ENCODE results near the gene DEF6. TPM values are rescaled to one million over a fixed set of nuclear protein-coding genes. Genes with fewer than 3 reads are reported as not detected.

DEF6 gene
- total and polyA plus RNA-seq, 2 of the 13 experiments (the other 11 are each of a cell fraction or from before 2014, with no cell fraction given), result 5.2 to 10.0 TPM

GRCh38 chr6:35370124-35370741, 72.6 kb downstream of the DEF6 start (continued):
- TF ChIP-seq HNRNPL (IDR thresholded peaks at IDR 0.05; ENCODE audit: low read depth, low read length) (0 out of 2 replicates have a peak, but pooled peaks have one; percentile 43), MXI1 (IDR thresholded peaks at IDR 0.05; ENCODE audit: borderline replicate concordance, low read depth, low read length) (peak; percentile 82; the same call in 2 of the 3 replicates), ZNF550 (CRISPR knock-in tag; IDR thresholded peaks at IDR 0.05; ENCODE audit: borderline replicate concordance) (0 out of 2 replicates have a peak, but pooled peaks have one; percentile 38), ZNF782 (CRISPR knock-in tag; IDR thresholded peaks at IDR 0.05; ENCODE audit: borderline replicate concordance) (0 out of 2 replicates have a peak, but pooled peaks have one; percentile 36), KLF16 (CRISPR knock-in tag; IDR thresholded peaks at IDR 0.05) (0 out of 4 replicates have a peak, but pooled peaks of 1 of the 2 experiments have one; percentile 17), JUN (CRISPR knock-in tag; IDR thresholded peaks at IDR 0.05) (0 out of 2 replicates have a peak, but pooled peaks have one; percentile 29), TCF7 (IDR thresholded peaks at IDR 0.05; ENCODE audit: low read depth) (peak; percentile 61; the same call in 1 of the 2 replicates), ATM (IDR thresholded peaks at IDR 0.05; ENCODE audit: borderline replicate concordance) (no peak), HNF1A (IDR thresholded peaks at IDR 0.05; ENCODE audit: low read depth) (no peak; the same call in 1 of the 2 replicates), HNF1A (CRISPR knock-in tag; IDR thresholded peaks at IDR 0.05; ENCODE audit: borderline replicate concordance) (0 out of 2 replicates have a peak, but pooled peaks have one; percentile 38), SOX5 (CRISPR knock-in tag; IDR thresholded peaks at IDR 0.05; ENCODE audit: borderline replicate concordance) (peak; percentile 25; the same call in 1 of the 2 replicates), SAP130 (CRISPR knock-in tag; IDR thresholded peaks at IDR 0.05; ENCODE audit: low read depth) (0 out of 2 replicates have a peak, but pooled peaks have one; percentile 26), ZNF230 (CRISPR knock-in tag; IDR thresholded peaks at IDR 0.05) (no peak), BCL6 (CRISPR knock-in tag; IDR thresholded peaks at IDR 0.05) (peak; percentile 50)
- TF ChIP-seq, protein P1, sequence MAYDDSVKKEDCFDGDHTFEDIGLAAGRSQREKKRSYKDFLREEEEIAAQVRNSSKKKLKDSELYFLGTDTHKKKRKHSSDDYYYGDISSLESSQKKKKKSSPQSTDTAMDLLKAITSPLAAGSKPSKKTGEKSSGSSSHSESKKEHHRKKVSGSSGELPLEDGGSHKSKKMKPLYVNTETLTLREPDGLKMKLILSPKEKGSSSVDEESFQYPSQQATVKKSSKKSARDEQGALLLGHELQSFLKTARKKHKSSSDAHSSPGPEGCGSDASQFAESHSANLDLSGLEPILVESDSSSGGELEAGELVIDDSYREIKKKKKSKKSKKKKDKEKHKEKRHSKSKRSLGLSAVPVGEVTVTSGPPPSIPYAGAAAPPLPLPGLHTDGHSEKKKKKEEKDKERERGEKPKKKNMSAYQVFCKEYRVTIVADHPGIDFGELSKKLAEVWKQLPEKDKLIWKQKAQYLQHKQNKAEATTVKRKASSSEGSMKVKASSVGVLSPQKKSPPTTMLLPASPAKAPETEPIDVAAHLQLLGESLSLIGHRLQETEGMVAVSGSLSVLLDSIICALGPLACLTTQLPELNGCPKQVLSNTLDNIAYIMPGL (CRISPR knock-in tag; IDR thresholded peaks at IDR 0.05; ENCODE audit: borderline replicate concordance in 1 of 2, low read depth in 1 of 2), result 0 out of 4 replicates have a peak, but pooled peaks of 1 of the 2 experiments have one; percentile 10
- TF ChIP-seq, protein P2, sequence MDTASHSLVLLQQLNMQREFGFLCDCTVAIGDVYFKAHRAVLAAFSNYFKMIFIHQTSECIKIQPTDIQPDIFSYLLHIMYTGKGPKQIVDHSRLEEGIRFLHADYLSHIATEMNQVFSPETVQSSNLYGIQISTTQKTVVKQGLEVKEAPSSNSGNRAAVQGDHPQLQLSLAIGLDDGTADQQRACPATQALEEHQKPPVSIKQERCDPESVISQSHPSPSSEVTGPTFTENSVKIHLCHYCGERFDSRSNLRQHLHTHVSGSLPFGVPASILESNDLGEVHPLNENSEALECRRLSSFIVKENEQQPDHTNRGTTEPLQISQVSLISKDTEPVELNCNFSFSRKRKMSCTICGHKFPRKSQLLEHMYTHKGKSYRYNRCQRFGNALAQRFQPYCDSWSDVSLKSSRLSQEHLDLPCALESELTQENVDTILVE (CRISPR knock-in tag; IDR thresholded peaks at IDR 0.05), result 0 out of 2 replicates have a peak, but pooled peaks have one; percentile 35
- TF ChIP-seq, protein P3, sequence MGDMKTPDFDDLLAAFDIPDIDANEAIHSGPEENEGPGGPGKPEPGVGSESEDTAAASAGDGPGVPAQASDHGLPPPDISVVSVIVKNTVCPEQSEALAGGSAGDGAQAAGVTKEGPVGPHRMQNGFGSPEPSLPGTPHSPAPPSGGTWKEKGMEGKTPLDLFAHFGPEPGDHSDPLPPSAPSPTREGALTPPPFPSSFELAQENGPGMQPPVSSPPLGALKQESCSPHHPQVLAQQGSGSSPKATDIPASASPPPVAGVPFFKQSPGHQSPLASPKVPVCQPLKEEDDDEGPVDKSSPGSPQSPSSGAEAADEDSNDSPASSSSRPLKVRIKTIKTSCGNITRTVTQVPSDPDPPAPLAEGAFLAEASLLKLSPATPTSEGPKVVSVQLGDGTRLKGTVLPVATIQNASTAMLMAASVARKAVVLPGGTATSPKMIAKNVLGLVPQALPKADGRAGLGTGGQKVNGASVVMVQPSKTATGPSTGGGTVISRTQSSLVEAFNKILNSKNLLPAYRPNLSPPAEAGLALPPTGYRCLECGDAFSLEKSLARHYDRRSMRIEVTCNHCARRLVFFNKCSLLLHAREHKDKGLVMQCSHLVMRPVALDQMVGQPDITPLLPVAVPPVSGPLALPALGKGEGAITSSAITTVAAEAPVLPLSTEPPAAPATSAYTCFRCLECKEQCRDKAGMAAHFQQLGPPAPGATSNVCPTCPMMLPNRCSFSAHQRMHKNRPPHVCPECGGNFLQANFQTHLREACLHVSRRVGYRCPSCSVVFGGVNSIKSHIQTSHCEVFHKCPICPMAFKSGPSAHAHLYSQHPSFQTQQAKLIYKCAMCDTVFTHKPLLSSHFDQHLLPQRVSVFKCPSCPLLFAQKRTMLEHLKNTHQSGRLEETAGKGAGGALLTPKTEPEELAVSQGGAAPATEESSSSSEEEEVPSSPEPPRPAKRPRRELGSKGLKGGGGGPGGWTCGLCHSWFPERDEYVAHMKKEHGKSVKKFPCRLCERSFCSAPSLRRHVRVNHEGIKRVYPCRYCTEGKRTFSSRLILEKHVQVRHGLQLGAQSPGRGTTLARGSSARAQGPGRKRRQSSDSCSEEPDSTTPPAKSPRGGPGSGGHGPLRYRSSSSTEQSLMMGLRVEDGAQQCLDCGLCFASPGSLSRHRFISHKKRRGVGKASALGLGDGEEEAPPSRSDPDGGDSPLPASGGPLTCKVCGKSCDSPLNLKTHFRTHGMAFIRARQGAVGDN (CRISPR knock-in tag; IDR thresholded peaks at IDR 0.05), result peak; percentile 64

Measured in HepG2 (cell line).